DLD1 (cell line): Measurements from ENCODE around the gene CARM1.
"Not testable (repeated sequence)": the region's sequence is repeated elsewhere in the genome, so short reads cannot be mapped to it uniquely, and the experiment has no call there.

ENCODE experiments used
- in situ Hi-C: cut with HindIII; loops from 2 replicates; pipeline ENCODE4 v1.10.0; 2017; ENCODE audit warnings: low sequenced_read_pairs

CARM1 gene

DNA sequence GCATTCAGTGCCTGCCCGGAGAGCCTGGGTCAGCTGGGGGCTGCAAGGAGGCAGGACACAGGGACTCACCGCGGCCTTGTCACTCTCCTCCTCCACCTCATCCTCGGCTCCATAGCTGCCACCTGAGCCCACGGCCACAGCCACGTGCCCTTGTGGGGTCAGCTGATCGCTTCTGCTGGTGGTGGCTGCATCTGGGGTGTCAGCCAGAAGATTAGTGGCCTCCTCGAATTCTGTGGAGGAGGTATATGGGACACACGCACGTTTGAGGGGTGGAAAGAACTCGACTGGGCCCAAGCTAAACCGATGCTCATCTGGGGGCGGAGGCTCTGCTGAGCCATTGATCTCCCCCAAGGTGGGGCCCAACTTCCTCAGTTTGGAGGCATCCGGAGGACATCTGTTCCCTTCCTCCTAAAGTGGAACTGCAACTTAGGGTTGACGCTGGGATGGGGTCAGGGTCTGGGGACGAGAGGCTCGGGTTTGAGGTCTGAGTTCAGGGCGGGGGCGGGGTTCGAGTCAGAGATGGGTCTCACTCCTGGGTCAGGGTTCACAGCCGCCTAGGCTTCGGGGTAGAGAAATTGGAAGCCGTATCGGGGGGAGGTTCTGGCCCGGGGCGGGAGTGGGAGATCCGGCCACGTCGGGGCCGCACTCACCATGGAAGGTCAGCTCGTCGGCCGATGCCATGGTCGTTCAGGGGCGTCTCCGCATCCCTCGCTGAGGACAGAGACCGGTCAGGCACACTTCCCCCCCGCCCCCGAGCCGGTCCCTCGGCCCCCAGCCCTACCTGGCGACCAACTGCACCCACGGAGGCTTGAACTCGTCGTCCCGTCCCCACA is 56.6 kb downstream of the CARM1 start:
- in situ Hi-C loops = no loop called here

DNA sequence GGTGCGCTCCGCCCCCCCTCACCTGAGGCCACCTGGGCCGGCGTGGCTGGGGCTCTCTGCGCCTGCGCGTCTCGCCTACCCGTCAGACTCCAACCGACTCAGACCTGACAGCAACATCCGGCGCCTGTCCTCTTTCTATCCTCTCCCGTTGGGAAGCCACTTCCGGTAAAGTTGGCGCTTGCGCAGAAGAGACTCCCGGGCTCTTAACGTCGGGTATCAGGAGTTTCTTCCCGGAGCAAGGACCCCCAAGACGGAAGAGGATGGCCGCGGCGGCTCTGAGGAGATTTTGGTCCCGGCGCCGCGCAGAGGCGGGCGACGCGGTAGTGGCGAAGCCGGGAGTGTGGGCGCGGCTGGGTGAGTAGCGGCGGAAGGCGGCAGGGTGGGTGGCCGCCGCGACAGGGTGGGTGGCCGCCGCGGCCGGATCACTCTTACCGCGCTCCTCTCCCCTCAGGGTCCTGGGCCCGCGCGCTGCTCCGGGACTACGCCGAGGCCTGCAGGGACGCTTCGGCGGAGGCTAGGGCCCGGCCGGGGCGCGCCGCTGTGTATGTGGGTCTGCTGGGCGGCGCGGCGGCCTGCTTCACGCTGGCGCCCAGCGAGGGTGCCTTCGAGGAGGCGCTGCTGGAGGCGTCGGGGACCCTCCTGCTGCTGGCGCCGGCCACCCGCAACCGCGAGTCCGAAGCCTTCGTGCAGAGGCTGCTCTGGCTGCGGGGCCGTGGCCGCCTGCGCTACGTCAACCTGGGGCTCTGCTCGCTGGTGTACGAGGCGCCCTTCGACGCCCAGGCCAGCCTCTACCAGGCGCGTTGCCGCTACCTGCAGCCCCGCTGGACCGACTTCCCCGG is 57.4 kb downstream of the CARM1 start, which contains the start of the genes TIMM29 and YIPF2:
TIMM29 (plus strand) TSS at position 249 of the 839 bp plus-strand sequence; CDS start at position 261, 12 bp downstream.
YIPF2 (minus strand) TSS at position 77 of the 839 bp plus-strand sequence. CDS start 229 bp downstream, outside the sequence.
- in situ Hi-C loops = no loop called here

DNA sequence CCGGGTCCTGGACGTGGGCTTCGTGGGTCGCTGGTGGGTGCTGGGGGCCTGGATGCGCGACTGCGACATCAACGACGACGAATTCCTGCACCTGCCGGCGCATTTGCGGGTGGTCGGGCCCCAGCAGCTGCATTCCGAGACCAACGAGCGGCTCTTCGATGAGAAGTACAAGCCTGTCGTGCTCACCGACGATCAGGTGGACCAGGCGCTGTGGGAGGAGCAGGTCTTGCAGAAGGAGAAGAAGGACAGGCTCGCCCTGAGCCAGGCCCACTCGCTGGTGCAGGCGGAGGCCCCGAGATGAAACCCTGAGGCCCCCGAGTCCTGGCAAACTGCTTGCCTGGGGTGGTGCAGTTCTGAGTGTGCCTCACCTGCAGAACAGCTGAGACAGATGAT is 58.0 kb downstream of the CARM1 start:
- in situ Hi-C loops = no loop called here

GRCh38 chr19:10935371-10936059 is 64.2 kb downstream of the CARM1 start:
- in situ Hi-C loops = no loop called here

DNA sequence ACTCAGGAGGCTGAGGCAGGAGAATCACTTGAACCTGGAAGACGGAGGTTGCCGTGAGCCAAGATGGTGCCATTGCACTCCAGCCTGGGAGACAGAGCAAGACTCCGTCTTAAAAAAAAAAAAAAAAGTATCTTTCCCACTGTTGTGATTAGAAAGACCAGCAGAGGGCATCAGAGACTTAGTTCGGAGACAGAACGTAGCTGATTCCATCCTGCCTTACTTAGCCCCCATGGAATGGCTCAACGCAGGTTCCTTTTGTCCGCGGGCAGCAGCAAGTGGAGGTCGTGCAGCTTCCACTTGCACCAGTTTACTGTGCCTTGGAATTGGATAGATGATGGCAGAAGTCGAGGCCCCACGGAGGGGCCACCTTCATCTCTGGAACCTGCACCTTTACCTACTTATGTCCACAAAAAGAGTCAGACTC is 65.3 kb downstream of the CARM1 start:
- in situ Hi-C loops = no loop called here

- in situ Hi-C loops = not testable (repeated sequence)
These were observed 70.3 kb downstream of the CARM1 start for GRCh38 chr19:10941649-10942048.

DNA sequence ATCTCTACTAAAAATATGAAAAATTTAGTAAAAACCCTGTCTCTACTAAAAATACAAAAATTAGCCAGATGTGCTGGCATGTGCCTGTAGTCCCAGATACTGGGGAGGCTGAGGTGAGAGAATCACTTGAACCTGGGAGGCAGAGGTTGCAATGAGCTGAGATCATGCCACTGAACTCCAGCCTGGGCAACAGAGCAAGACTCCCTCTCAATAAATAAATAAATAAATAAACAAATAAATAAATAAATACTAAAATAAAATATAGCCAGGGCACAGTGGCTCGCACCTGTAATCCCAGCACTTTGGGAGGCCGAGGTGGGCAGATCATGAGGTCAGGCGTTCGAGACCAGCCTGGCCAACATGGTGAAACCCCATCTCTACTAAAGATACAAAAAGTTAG is 72.1 kb downstream of the CARM1 start:
- in situ Hi-C loops = not testable (repeated sequence)

DNA sequence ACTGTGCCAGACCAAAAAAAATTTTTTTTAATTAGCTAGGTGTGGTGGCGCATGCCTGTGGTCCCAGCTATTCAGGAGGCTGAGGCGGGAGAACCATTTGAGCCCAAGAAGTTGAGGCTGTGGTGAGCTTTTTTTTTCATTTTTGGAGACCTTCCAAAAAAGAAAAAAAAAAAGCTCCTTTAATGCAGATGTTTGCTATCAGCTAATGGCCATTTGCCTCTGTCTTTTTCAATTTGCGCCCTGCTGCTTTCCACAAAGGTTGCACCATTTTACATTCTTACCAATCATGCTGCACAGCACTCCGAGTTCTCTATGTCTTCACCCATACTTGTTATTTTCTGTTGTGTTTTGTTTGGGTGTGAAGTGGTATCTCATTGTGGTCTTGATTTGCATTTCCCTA is 73.9 kb downstream of the CARM1 start:
- in situ Hi-C loops = no loop called here

DNA sequence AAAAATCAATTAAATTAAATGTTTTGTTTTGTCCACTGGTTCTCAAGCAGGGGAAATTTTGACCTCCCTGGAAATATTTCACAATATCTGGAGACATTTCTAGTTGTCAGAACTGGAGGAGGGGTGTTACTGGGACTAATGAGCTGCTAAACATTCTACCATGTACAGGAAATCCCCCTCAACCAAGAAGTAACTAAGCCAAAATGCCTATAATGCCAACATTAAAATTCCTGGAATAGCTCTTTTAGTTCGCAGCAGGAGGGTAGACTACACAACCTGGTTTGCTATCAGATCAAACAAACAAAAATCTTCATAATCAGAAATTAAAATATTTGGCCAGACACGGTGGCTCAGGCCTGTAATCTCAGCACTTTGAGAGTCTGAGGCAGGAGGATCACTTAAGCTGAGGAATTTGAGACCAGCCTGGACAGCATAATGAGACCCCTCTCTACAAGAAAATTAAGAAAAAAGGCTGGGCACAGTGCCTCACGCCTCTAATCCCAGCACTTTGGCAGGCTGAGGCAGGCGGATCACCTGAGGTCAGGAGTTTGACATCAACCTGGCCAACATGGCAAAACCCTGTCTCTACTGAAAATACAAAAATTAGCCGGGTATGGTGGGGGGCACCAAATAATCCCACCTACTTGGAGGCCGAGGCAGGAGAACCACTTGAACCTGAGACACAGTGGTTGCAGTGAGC is 75.8 kb downstream of the CARM1 start:
- in situ Hi-C loops = no loop called here

DNA sequence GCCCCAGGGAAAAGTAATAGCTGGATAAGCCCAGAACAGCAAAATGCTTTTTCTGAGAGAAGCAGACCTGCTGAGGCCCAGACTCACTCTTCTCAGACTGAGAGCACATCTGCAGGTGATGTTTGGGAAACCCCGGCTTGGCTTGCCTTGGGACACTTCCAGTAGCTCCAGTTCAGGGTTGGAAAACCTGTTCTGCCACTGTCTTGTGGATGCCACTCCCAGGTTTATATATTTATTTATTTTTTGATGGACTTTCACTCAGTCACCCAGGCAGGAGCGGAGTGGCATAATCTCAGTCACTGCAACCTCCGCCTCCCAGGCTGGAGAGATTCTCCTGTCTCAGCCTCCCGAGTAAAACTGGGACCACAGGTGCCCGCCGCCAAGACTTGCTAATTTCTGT is 81.5 kb downstream of the CARM1 start:
- in situ Hi-C loops = no loop called here

GRCh38 chr19:10959277-10959968 is 88.1 kb downstream of the CARM1 start:
- in situ Hi-C loops = not testable (repeated sequence)

GRCh38 chr19:10960314-10961072 is 89.1 kb downstream of the CARM1 start, which contains the start of gene SMARCA4:
SMARCA4 (plus strand) TSS chr19:10961030; CDS start chr19:10984152, 23,122 bp downstream.
- in situ Hi-C loops = no loop called here

DNA sequence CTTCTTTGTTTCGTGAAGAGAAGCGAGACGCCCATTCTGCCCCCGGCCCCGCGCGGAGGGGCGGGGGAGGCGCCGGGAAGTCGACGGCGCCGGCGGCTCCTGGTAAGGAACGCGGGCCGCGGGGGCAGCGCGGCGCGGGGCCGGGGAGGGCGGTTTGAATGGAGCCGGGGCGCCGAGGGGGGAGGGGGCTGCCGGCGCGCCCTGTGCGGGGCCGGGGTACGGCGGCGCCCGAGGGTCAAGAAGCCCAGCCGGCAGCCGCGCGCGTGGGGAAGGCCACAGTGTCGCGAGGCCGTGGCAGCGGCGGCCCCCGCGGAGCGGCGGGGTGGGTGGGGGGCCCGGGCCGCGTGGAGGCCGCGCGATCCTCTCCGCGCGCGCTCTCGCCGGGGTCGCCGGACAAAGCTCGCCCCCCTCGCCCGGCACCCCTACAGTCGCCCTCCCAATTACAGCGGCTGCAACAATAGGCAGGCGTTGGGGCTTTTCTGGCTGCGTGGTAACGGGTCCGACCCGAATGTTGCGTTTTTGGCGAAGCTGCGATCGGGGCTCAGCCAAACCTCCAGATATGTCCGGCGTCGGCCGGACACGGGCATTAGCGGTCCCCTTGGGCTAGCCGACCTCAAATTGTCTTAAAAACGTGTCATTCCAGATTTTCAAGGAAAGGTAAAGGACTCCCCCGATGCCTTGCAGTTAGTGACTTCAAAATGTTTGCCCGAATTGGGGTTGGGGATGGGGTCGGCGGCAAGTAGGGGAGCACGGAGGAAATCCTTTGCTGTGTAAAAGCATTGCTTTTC is 89.9 kb downstream of the CARM1 start:
- in situ Hi-C loops = no loop called here

- in situ Hi-C loops = no loop called here
These were observed 91.5 kb downstream of the CARM1 start for GRCh38 chr19:10962863-10963262.

DNA sequence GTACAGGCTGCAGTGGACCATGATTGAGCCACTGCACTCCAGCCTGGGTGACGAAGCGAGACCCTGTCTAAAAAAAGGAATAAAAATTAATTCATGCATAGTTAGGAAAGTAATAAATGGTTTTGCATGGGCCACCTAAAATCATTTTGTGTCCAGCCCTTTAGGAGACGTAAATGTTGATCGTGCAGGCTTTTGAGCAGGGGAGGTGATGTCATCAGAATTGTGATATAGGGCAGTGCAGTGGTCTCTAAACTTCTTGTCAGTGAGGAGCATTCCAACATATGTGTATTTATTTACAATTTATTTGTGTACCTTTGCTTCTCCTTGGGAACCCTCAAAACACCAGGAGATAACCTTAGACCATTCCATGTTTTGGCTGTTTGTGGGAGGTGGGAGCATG is 92.5 kb downstream of the CARM1 start:
- in situ Hi-C loops = no loop called here

- in situ Hi-C loops = no loop called here
These were observed 93.5 kb downstream of the CARM1 start for GRCh38 chr19:10964903-10965302.

- in situ Hi-C loops = no loop called here
These were observed 94.0 kb downstream of the CARM1 start for GRCh38 chr19:10965398-10965797.

DNA sequence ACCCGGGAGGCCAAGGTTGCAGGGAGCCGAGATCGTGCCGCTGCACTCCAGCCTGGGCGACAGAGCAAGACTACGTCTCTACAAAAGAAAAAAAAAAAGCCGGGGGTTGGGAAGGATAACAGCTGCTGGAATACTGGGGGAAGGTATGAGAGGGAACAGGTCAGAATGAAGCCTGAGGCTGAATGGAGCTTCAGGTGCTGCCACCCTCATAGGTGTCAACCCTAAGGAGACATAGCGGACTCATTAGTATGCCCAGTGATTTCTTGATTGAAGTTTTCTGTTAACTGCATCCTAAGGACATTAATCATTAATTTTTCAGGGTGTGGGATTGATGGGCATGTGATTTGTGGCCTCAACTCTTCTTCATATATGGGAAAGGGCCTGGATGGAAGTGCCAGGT is 95.5 kb downstream of the CARM1 start:
- in situ Hi-C loops = no loop called here
